ENCODE results near the gene LHPP. TPM values are rescaled to one million over a fixed set of nuclear protein-coding genes. Genes with fewer than 3 reads are reported as not detected.

The LHPP gene
- total RNA-seq, 1 experiment from 2014 or later = 24.7 TPM

- H3K4me3 ChIP-seq = no peak overlapping the region
- no peaks in the 10 kb centered on the region for H3K9me2 ChIP-seq (ENCODE audit: insufficient read depth)
- TF ChIP-seq EZH2 (IDR thresholded peaks at IDR 0.05; ENCODE audit: low read depth) (no peak), CTCF (conservative IDR thresholded peaks at IDR 0.05) (no peak)
- H2AFZ ChIP-seq = no peak overlapping the region
- no peaks in the 10 kb centered on the region for H3K4me1 ChIP-seq (replicated peaks; ENCODE audit: insufficient read depth)
- H3K79me2 ChIP-seq (ENCODE audit: low read depth) = no peaks in the 10 kb centered on the region
- POLR2A ChIA-PET (ENCODE audit: unreplicated experiment) = no interaction called here
- H3K4me2 ChIP-seq = no peak overlapping the region
- no peaks in the 10 kb centered on the region for H3F3A ChIP-seq (ENCODE audit: insufficient read depth, low read depth)
- no peaks in the 10 kb centered on the region for H3K9me3 ChIP-seq (ENCODE audit: insufficient read depth, low read depth)
- H3K27me3 ChIP-seq (ENCODE audit: insufficient read depth, low read depth) = no peaks in the 10 kb centered on the region
- CTCF ChIA-PET = no interaction called here
- intact Hi-C loops (cut with micrococcal nuclease; ENCODE audit: unreplicated experiment) = no loop called here
- no peak for DNase-seq
- H3K36me3 ChIP-seq (ENCODE audit: low read depth) = no peaks in the 10 kb centered on the region
- BruUV-seq (replicated peaks) = no TSS peak
- no peak overlapping the region for H3K27ac ChIP-seq
- no peaks in the 10 kb centered on the region for H4K20me1 ChIP-seq (ENCODE audit: insufficient read depth)
Observed at GRCh38 chr10:124568339-124568738, 106.7 kb downstream of the LHPP start.

GRCh38 chr10:124568848-124569622, 107.4 kb downstream of the LHPP start:
- no peaks in the 10 kb centered on the region for H4K20me1 ChIP-seq (ENCODE audit: insufficient read depth)
- H3K27me3 ChIP-seq (ENCODE audit: insufficient read depth, low read depth) = no peaks in the 10 kb centered on the region
- H3K27ac ChIP-seq = no peak overlapping the region
- no peak for TF ChIP-seq EZH2 (IDR thresholded peaks at IDR 0.05; ENCODE audit: low read depth)
- TF ChIP-seq CTCF (conservative IDR thresholded peaks at IDR 0.05) = no peak
- no peaks in the 10 kb centered on the region for H3K79me2 ChIP-seq (ENCODE audit: low read depth)
- ChIA-PET CTCF (no interaction called here), POLR2A (ENCODE audit: unreplicated experiment) (no interaction called here)
- no peaks in the 10 kb centered on the region for H3K9me3 ChIP-seq (ENCODE audit: insufficient read depth, low read depth)
- no peak overlapping the region for H3K4me3 ChIP-seq
- no peak overlapping the region for H3K4me2 ChIP-seq
- H3K36me3 ChIP-seq (ENCODE audit: low read depth) = no peaks in the 10 kb centered on the region
- no peak overlapping the region for H2AFZ ChIP-seq
- no peaks in the 10 kb centered on the region for H3K9me2 ChIP-seq (ENCODE audit: insufficient read depth)
- intact Hi-C loops (cut with micrococcal nuclease; ENCODE audit: unreplicated experiment) = no loop called here
- BruUV-seq (replicated peaks) = no TSS peak
- H3F3A ChIP-seq (ENCODE audit: insufficient read depth, low read depth) = no peaks in the 10 kb centered on the region
- no peaks in the 10 kb centered on the region for H3K4me1 ChIP-seq (replicated peaks; ENCODE audit: insufficient read depth)
- no peak for DNase-seq

GRCh38 chr10:124569623-124570470, 108.2 kb downstream of the LHPP start:
- H3K9me2 ChIP-seq (ENCODE audit: insufficient read depth) = no peaks in the 10 kb centered on the region
- TF ChIP-seq EZH2 (IDR thresholded peaks at IDR 0.05; ENCODE audit: low read depth) = no peak
- TF ChIP-seq CTCF (conservative IDR thresholded peaks at IDR 0.05) = no peak
- no peak overlapping the region for H2AFZ ChIP-seq
- no peaks in the 10 kb centered on the region for H4K20me1 ChIP-seq (ENCODE audit: insufficient read depth)
- no peaks in the 10 kb centered on the region for H3K9me3 ChIP-seq (ENCODE audit: insufficient read depth, low read depth)
- POLR2A ChIA-PET (ENCODE audit: unreplicated experiment) = no interaction called here
- H3F3A ChIP-seq (ENCODE audit: insufficient read depth, low read depth) = no peaks in the 10 kb centered on the region
- no peak overlapping the region for H3K4me2 ChIP-seq
- no peaks in the 10 kb centered on the region for H3K4me1 ChIP-seq (replicated peaks; ENCODE audit: insufficient read depth)
- no peak overlapping the region for H3K4me3 ChIP-seq
- BruUV-seq (replicated peaks) = no TSS peak
- no peak for DNase-seq
- intact Hi-C loops (cut with micrococcal nuclease; ENCODE audit: unreplicated experiment) = no loop called here
- no peaks in the 10 kb centered on the region for H3K79me2 ChIP-seq (ENCODE audit: low read depth)
- H3K27me3 ChIP-seq (ENCODE audit: insufficient read depth, low read depth) = no peaks in the 10 kb centered on the region
- H3K36me3 ChIP-seq (ENCODE audit: low read depth) = no peaks in the 10 kb centered on the region
- CTCF ChIA-PET = no interaction called here
- H3K27ac ChIP-seq = no peak overlapping the region
